Memory B cell (primary cell): ENCODE measurements around the gene AACS.

Source experiments
- ATAC-seq: fragments of 150-1000 bp; cut with Tn5 transposase; 2 replicates; pipeline ENCODE4 v1.10.0; 2021; ENCODE audit warnings: low read depth, mild to moderate bottlenecking, moderate library complexity
- DNase-seq, 2 donors: peaks; one replicate each; pipeline ENCODE4 v3.0.0; 2022; ENCODE audit warnings: low spot score in 2 of 2
- H3K27ac Mint-ChIP-seq: one replicate; pipeline ENCODE4 v1.8.0; 2022; ENCODE audit warnings: mild to moderate bottlenecking, moderate library complexity, mixed read lengths
- H3K27me3 Mint-ChIP-seq: one replicate; pipeline ENCODE4 v1.8.0; 2022; ENCODE audit warnings: mixed read lengths
- H3K36me3 Mint-ChIP-seq: one replicate; pipeline ENCODE4 v1.8.0; 2022; ENCODE audit warnings: mild to moderate bottlenecking, mixed read lengths
- H3K4me1 Mint-ChIP-seq: one replicate; pipeline ENCODE4 v1.8.0; 2022; ENCODE audit warnings: mixed read lengths
- H3K4me3 Mint-ChIP-seq: one replicate; pipeline ENCODE4 v1.8.0; 2022; ENCODE audit warnings: mild to moderate bottlenecking, moderate library complexity, mixed read lengths
- H3K9me3 Mint-ChIP-seq: one replicate; pipeline ENCODE4 v1.8.0; 2022; ENCODE audit warnings: mixed read lengths

The AACS gene

GRCh38 chr12:125151284-125151683, 86.0 kb downstream of the AACS start:
- H3K9me3 Mint-ChIP-seq: no peaks in the 10 kb centered on the region
- no peaks in the 10 kb centered on the region for H3K27me3 Mint-ChIP-seq
- peaks cover 2% of the 10 kb centered on the region for H3K36me3 Mint-ChIP-seq
- ATAC-seq (no peak), DNase-seq (no peak)
- H3K27ac Mint-ChIP-seq: no peak overlapping the region
- H3K4me3 Mint-ChIP-seq: no peak overlapping the region
- peaks cover 24% of the 10 kb centered on the region for H3K4me1 Mint-ChIP-seq

GRCh38 chr12:125152463-125152862, 87.2 kb downstream of the AACS start:
- no peak for ATAC-seq
- Mint-ChIP-seq H3K27me3 (no peaks in the 10 kb centered on the region), H3K27ac (peak overlapping the region; percentile 68), H3K4me3 (no peak overlapping the region), H3K36me3 (peaks cover 2% of the 10 kb centered on the region), H3K4me1 (peaks cover 18% of the 10 kb centered on the region), H3K9me3 (no peaks in the 10 kb centered on the region)
- DNase-seq: no peak

DNA sequence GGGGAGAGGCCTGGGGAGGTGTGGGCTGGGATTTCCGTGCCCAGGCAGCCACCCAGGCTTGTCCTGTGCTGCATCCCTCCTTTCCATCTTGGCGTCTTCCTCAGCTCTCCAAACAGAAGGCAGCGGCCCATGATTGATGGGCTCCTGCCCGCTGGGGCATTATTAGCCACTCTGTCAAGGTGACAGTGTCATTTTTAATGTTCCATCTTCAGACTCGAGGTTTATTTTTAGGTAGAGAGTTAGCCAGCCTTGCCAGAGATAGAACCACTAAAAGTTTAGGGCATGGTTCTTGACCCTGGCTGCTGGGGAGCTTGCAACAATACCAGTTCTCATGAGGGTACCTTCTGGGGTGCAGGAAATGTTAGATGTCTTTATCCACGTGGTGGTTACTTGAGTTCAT, 90.1 kb downstream of the AACS start:
- Mint-ChIP-seq H3K4me3 (no peak overlapping the region), H3K27ac (no peak overlapping the region), H3K9me3 (no peaks in the 10 kb centered on the region), H3K4me1 (peaks cover 3% of the 10 kb centered on the region), H3K36me3 (no peaks in the 10 kb centered on the region), H3K27me3 (no peaks in the 10 kb centered on the region)
- DNase-seq (no peak), ATAC-seq (no peak)

- no peaks in the 10 kb centered on the region for H3K27me3 Mint-ChIP-seq
- no peak overlapping the region for H3K4me3 Mint-ChIP-seq
- no peaks in the 10 kb centered on the region for H3K9me3 Mint-ChIP-seq
- ATAC-seq (no peak), DNase-seq (no peak)
- H3K27ac Mint-ChIP-seq: no peak overlapping the region
- peaks cover 5% of the 10 kb centered on the region for H3K4me1 Mint-ChIP-seq
- peaks cover 2% of the 10 kb centered on the region for H3K36me3 Mint-ChIP-seq
Measured at GRCh38 chr12:125157177-125157576, 91.9 kb downstream of the AACS start.

GRCh38 chr12:125159702-125160101, 94.5 kb downstream of the AACS start:
- no peak for DNase-seq

DNA sequence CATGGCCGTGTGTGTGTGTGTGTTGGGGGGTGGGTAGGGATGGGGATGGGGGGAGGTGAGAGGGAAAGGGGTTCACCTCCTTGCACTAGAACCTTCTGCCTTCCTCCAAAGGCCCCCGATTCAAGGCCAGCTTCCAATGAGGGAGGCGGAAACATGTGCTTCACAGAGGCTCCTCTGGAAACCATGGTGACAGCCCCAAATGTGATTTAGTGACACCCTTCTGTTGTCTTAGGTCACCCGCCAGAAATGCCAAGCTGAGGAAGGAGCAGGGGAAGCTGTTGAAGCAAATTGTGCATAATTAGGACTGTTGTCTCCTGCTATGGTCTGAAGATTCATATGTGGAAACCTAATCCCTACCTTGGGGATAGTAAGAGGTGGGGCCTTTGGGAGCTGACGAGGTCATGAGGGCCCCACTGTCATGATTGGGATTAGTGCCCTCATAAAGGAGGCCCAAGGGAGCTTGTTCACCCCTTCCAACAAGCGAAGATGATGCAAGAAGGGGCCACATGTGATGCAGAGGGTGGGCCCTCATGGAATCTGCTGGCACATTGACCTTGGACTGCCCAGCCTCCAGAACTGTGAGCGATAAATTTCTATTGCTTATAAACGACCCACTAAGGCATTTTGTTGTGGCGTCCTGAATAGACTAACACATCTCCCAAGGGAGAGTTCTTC, 95.2 kb downstream of the AACS start:
- DNase-seq (no peak), ATAC-seq (no peak)
- Mint-ChIP-seq H3K4me3 (no peak overlapping the region), H3K27me3 (peaks cover 4% of the 10 kb centered on the region), H3K36me3 (peaks cover 2% of the 10 kb centered on the region), H3K9me3 (no peaks in the 10 kb centered on the region), H3K4me1 (peaks cover 5% of the 10 kb centered on the region), H3K27ac (no peak overlapping the region)

More at GRCh38 chr12:125159702-125160101, 94.5 kb downstream of the AACS start:
- Mint-ChIP-seq H3K36me3 (peaks cover 2% of the 10 kb centered on the region), H3K9me3 (no peaks in the 10 kb centered on the region), H3K27me3 (no peaks in the 10 kb centered on the region), H3K4me1 (peaks cover 5% of the 10 kb centered on the region), H3K4me3 (no peak overlapping the region), H3K27ac (no peak overlapping the region)
- no peak for ATAC-seq

DNA sequence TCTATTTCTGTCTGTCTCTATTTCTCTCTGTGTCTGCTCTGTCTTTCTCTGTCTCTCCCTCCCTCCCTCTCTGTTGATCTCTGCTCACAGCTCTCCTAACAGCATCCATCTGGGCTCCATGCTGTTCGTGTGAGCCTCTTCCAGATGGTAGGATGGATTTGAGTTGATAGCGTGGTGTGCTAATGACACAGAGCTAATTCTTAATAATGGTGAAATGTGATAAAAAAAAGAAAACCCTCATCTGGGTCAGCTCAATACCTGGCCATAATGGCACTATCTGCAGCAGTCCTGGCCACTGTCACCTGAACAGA, 96.4 kb downstream of the AACS start:
- Mint-ChIP-seq H3K4me3 (no peak overlapping the region), H3K9me3 (no peaks in the 10 kb centered on the region), H3K36me3 (peaks cover 2% of the 10 kb centered on the region), H3K4me1 (peaks cover 5% of the 10 kb centered on the region), H3K27me3 (peaks cover 4% of the 10 kb centered on the region), H3K27ac (no peak overlapping the region)
- no peak for ATAC-seq
- DNase-seq: no peak

DNA sequence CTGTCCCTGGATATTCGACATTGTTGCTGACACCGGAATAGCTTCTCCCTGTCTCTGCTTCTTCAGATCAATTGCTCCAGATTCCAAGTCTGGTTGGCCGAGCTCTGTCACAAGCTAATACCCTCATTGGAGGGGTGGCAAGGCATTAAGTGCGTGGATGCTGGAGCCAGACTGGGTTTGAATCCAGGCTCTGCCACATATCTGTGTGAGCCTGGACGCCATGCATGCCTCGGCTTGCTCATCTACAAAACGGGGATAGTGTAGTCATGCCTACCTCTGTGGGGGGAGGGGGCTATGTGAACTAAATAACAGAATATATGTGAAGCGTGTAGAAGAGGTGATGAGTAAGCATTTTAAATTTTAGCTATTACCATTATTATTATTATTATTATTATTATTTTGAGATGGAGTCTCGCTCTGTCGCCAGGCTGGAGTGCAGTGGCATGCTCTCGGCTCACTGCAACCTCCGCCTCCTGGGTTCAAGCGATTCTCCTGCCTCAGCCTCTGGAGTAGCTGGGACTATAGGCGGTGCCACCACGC, 97.3 kb downstream of the AACS start:
- no peak overlapping the region for H3K27ac Mint-ChIP-seq
- H3K27me3 Mint-ChIP-seq: peaks cover 8% of the 10 kb centered on the region
- H3K4me1 Mint-ChIP-seq: peaks cover 5% of the 10 kb centered on the region
- no peak overlapping the region for H3K4me3 Mint-ChIP-seq
- no peak for DNase-seq
- ATAC-seq: no peak
- H3K9me3 Mint-ChIP-seq: peaks cover 2% of the 10 kb centered on the region
- H3K36me3 Mint-ChIP-seq: peaks cover 2% of the 10 kb centered on the region

DNA sequence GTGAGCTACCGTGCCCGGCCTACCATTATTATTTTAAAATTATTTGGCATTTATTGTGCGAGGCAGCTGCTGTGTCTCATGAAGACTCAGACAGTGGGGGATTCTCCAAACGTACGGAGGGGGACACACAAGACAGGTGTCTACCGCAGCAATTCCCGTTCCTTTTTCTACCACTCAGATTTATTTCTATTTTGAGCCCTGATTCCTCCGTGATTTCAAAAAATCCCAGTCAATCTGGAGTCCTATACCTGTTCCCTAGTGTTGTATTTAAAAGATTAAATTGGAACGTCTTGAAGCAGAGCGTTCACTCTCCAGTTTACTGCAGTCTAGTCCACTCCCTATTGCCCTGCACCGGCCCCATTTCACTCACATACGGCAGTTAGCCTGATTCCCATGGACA, 97.9 kb downstream of the AACS start:
- Mint-ChIP-seq H3K9me3 (peaks cover 2% of the 10 kb centered on the region), H3K4me3 (no peak overlapping the region), H3K27ac (no peak overlapping the region), H3K36me3 (peaks cover 2% of the 10 kb centered on the region), H3K27me3 (peaks cover 12% of the 10 kb centered on the region), H3K4me1 (peaks cover 5% of the 10 kb centered on the region)
- ATAC-seq (no peak), DNase-seq (no peak)

DNA sequence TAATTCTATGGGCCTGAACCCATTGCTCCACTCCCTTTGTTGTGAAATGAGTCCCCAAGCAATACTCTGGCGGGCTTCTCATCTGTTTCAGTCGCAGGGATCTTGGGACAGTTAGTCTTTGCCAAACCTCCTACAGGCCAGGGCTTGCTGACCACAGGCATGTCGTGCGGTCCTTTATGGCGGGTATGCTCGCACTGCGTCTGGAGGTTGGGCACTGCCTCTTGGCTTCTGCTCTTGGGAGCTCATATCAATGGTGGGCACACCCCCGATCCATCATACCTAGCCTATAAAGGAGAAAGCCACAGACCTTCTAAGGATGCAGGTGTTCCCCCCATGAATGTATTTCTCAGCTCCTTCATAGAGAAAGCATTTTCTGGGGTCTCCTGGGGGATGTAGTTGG, 99.3 kb downstream of the AACS start:
- DNase-seq: no peak
- Mint-ChIP-seq H3K4me1 (peaks cover 5% of the 10 kb centered on the region), H3K36me3 (peaks cover 2% of the 10 kb centered on the region), H3K27me3 (peaks cover 12% of the 10 kb centered on the region), H3K27ac (no peak overlapping the region), H3K9me3 (peaks cover 3% of the 10 kb centered on the region), H3K4me3 (no peak overlapping the region)
- ATAC-seq: no peak

- H3K27me3 Mint-ChIP-seq: peaks cover 17% of the 10 kb centered on the region
- peaks cover 5% of the 10 kb centered on the region for H3K4me1 Mint-ChIP-seq
- peaks cover 3% of the 10 kb centered on the region for H3K9me3 Mint-ChIP-seq
- no peak for DNase-seq
- ATAC-seq: no peak
- peaks cover 2% of the 10 kb centered on the region for H3K36me3 Mint-ChIP-seq
- no peak overlapping the region for H3K27ac Mint-ChIP-seq
- no peak overlapping the region for H3K4me3 Mint-ChIP-seq
Measured at GRCh38 chr12:125166041-125166440, 100.8 kb downstream of the AACS start.

DNA sequence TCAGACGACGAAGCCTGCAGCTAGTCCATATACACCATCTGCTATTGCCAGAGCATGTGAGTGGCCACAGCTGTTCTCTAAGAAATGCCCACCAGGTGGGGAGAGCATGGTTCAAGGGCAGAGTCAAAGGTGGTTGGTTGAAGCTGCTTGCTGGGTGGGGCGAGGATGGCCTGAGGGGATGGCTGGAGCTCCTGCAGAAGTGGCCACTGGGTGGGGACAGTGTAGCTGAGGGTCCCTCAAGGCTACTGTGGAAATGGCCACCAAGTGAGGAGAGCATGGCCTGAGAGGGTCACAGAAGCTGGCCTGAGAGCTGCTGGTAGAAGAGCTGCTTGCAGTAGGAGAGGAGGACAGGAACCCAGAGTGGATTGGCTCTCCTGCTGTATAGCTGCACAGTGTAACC, 102.4 kb downstream of the AACS start:
- Mint-ChIP-seq H3K4me1 (no peaks in the 10 kb centered on the region), H3K9me3 (peaks cover 3% of the 10 kb centered on the region), H3K27me3 (peaks cover 17% of the 10 kb centered on the region), H3K27ac (no peak overlapping the region), H3K36me3 (no peaks in the 10 kb centered on the region), H3K4me3 (no peak overlapping the region)
- ATAC-seq (no peak), DNase-seq (no peak)

GRCh38 chr12:125169451-125169850, 104.2 kb downstream of the AACS start:
- Mint-ChIP-seq H3K36me3 (no peaks in the 10 kb centered on the region), H3K27ac (no peak overlapping the region), H3K4me3 (no peak overlapping the region)

DNA sequence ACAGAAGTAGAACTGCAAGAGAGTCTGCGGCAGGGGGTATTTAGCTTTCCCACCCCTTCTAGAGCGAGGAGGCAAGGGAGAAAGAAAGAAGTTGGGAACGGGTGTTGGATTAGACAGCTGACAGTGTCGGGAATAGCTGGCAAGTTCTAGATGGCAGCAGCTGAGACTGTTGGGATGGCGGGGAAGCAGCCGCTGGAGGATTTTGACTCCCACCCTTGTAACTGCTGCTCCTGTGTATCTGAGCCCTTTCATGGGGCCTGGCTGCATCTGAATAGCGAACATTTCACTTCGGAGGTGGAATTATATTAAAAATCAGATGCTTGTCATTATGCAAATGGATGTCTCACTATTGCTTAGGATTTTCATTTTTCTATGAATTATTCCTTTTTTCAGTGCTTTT, 104.6 kb downstream of the AACS start:
- Mint-ChIP-seq H3K36me3 (no peaks in the 10 kb centered on the region), H3K9me3 (peaks cover 3% of the 10 kb centered on the region), H3K4me1 (no peaks in the 10 kb centered on the region), H3K4me3 (no peak overlapping the region), H3K27me3 (peaks cover 16% of the 10 kb centered on the region), H3K27ac (no peak overlapping the region)
- DNase-seq (no peak), ATAC-seq (no peak)

More at GRCh38 chr12:125169451-125169850, 104.2 kb downstream of the AACS start:
- Mint-ChIP-seq H3K27me3 (peaks cover 17% of the 10 kb centered on the region), H3K9me3 (peaks cover 3% of the 10 kb centered on the region), H3K4me1 (no peaks in the 10 kb centered on the region)
- no peak for ATAC-seq
- DNase-seq: no peak

- Mint-ChIP-seq H3K4me3 (no peak overlapping the region), H3K36me3 (peaks cover 2% of the 10 kb centered on the region), H3K27ac (no peak overlapping the region), H3K27me3 (peaks cover 20% of the 10 kb centered on the region), H3K4me1 (no peaks in the 10 kb centered on the region), H3K9me3 (peaks cover 8% of the 10 kb centered on the region)
- ATAC-seq (no peak), DNase-seq (no peak)
Measured at GRCh38 chr12:125171267-125171666, 106.0 kb downstream of the AACS start.
